Uterus (tissue), 2 donors: ENCODE measurements around the gene VARS1.

Source experiments
- POLR2A ChIP-seq, 2 donors: fragments of 450-650 bp; IDR thresholded peaks; one replicate each; pipeline ENCODE4 v1.6.1; 2016; ENCODE audit warnings: antibody characterized with exemption in 2 of 2, mild to moderate bottlenecking in 1 of 2, moderate library complexity in 1 of 2
- TF ChIP-seq, protein P1 (sequence below), 4 experiments: fragments of 200-600 bp in 2 of 4; fragments of 450-650 bp in 2 of 4; sonication (generic) in 2 of 4; IDR thresholded peaks; one replicate each; pipeline ENCODE4 v1.5.1; 2016 to 2019; ENCODE audit warnings: antibody characterized with exemption in 4 of 4, mild to moderate bottlenecking in 2 of 4, moderate library complexity in 1 of 4

DNA sequence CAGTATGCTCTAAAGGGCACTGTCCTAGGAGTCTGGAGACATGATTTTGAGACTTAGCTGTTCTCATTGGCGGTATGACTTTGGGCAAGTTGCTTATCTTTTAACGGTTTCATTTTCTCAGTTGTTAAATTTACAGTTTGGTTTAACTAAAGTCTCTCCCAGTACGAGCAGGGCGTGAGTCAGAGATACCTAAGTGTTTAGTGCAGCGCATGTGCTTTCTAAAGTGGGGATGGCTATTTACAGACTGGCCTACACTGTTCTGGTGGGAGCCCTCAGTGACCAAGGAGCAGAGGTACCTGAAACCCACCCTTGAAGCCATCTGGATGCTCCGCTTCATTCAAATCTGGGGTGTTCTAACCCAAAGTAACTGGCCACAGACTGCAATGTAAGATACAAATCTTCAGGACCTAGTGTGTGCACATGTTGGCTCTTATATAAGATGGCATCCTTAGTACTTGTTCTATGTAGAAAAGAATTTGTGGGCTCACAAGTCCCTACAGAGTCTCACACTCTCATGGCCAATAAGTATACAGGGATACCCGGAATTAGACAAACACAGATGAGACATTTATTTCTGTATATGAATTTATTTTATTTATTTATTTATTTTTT is 45.0 kb downstream of the VARS1 start:
- TF ChIP-seq, protein P1, sequence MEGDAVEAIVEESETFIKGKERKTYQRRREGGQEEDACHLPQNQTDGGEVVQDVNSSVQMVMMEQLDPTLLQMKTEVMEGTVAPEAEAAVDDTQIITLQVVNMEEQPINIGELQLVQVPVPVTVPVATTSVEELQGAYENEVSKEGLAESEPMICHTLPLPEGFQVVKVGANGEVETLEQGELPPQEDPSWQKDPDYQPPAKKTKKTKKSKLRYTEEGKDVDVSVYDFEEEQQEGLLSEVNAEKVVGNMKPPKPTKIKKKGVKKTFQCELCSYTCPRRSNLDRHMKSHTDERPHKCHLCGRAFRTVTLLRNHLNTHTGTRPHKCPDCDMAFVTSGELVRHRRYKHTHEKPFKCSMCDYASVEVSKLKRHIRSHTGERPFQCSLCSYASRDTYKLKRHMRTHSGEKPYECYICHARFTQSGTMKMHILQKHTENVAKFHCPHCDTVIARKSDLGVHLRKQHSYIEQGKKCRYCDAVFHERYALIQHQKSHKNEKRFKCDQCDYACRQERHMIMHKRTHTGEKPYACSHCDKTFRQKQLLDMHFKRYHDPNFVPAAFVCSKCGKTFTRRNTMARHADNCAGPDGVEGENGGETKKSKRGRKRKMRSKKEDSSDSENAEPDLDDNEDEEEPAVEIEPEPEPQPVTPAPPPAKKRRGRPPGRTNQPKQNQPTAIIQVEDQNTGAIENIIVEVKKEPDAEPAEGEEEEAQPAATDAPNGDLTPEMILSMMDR (IDR thresholded peaks at IDR 0.05), result no peak
- TF ChIP-seq POLR2A (IDR thresholded peaks at IDR 0.05), result no peak
